ENCODE measurements around the gene ZFP69B. TPM values are rescaled to one million over a fixed set of nuclear protein-coding genes. Genes with fewer than 3 reads are reported as not detected.

Gene ZFP69B
- total and polyA plus RNA-seq, 2 experiments from 2014 or later = 3.0 to 3.7 TPM

- in situ Hi-C loops (cut with MboI) = no loop called here
- no peaks in the 10 kb centered on the region for H3K9me2 ChIP-seq (ENCODE audit: insufficient read depth)
- H3K36me3 ChIP-seq (ENCODE audit: low read depth) = peaks cover 55% of the 10 kb centered on the region
- H3K79me2 ChIP-seq (ENCODE audit: insufficient read depth) = peaks cover 36% of the 10 kb centered on the region
- no peaks in the 10 kb centered on the region for H4K20me1 ChIP-seq (ENCODE audit: insufficient read depth)
- H3K27me3 ChIP-seq (replicated peaks; ENCODE audit: insufficient read depth) = no peaks in the 10 kb centered on the region
- H3K4me3 ChIP-seq = no peak overlapping the region
- no peak overlapping the region for H2AFZ ChIP-seq
- WGBS, 2 experiments (ENCODE audit: low coverage in 1 of 2, low lambda C conversion rate in 2 of 2, missing lambda C conversion rate in 2 of 2) = 85 to 88% methylated on average over 1 of the region's 1 CpG
- no peak overlapping the region for H3K27ac ChIP-seq
- H3K4me2 ChIP-seq (ENCODE audit: unreplicated experiment) = no peak overlapping the region
- no peak for TF ChIP-seq EZH2phosphoT487 (IDR thresholded peaks at IDR 0.05; ENCODE audit: insufficient read depth, low read depth)
- TF ChIP-seq EZH2 (IDR thresholded peaks at IDR 0.05; ENCODE audit: insufficient read depth, poor library complexity, severe bottlenecking) = no peak
- no peak for DNase-seq
- no peaks in the 10 kb centered on the region for H3K4me1 ChIP-seq (ENCODE audit: insufficient read depth)
- peaks cover 15% of the 10 kb centered on the region for H3F3A ChIP-seq (ENCODE audit: insufficient read depth)
- peaks cover 5% of the 10 kb centered on the region for H3K9me3 ChIP-seq (ENCODE audit: low read depth)
- no peak overlapping the region for H3K9ac ChIP-seq
Measured at GRCh38 chr1:40454873-40455272, 4.6 kb downstream of the ZFP69B start.

GRCh38 chr1:40462956-40463590, 12.8 kb downstream of the ZFP69B start:
- Histone ChIP-seq H3K9me3 (ENCODE audit: low read depth) (peaks cover 25% of the 10 kb centered on the region), H3K4me2 (ENCODE audit: unreplicated experiment) (no peak overlapping the region), H2AFZ (no peak overlapping the region), H3K36me3 (ENCODE audit: low read depth) (peaks cover 83% of the 10 kb centered on the region), H3K4me3 (no peak overlapping the region), H4K20me1 (ENCODE audit: insufficient read depth) (no peaks in the 10 kb centered on the region), H3K9me2 (ENCODE audit: insufficient read depth) (no peaks in the 10 kb centered on the region), H3K79me2 (ENCODE audit: insufficient read depth) (no peaks in the 10 kb centered on the region), H3K27me3 (replicated peaks; ENCODE audit: insufficient read depth) (no peaks in the 10 kb centered on the region), H3K4me1 (ENCODE audit: insufficient read depth) (no peaks in the 10 kb centered on the region), H3F3A (ENCODE audit: insufficient read depth) (peaks cover 21% of the 10 kb centered on the region), H3K27ac (no peak overlapping the region), H3K9ac (no peak overlapping the region)
- in situ Hi-C loops (cut with MboI) = no loop called here
- 92 to 95% methylated on average over 3 of the region's 3 CpGs for WGBS, 2 experiments (ENCODE audit: low coverage in 1 of 2, low lambda C conversion rate in 2 of 2, missing lambda C conversion rate in 2 of 2)
- peak; percentile 31 for DNase-seq
- TF ChIP-seq EZH2phosphoT487 (IDR thresholded peaks at IDR 0.05; ENCODE audit: insufficient read depth, low read depth) (no peak), EZH2 (IDR thresholded peaks at IDR 0.05; ENCODE audit: insufficient read depth, poor library complexity, severe bottlenecking) (no peak)

- Histone ChIP-seq H3K9me3 (ENCODE audit: low read depth) (peaks cover 22% of the 10 kb centered on the region), H3K4me3 (no peak overlapping the region), H3K4me2 (ENCODE audit: unreplicated experiment) (no peak overlapping the region), H2AFZ (no peak overlapping the region), H3F3A (ENCODE audit: insufficient read depth) (no peaks in the 10 kb centered on the region), H3K27me3 (replicated peaks; ENCODE audit: insufficient read depth) (no peaks in the 10 kb centered on the region), H3K36me3 (ENCODE audit: low read depth) (peaks cover 31% of the 10 kb centered on the region), H3K79me2 (ENCODE audit: insufficient read depth) (no peaks in the 10 kb centered on the region), H3K4me1 (ENCODE audit: insufficient read depth) (no peaks in the 10 kb centered on the region), H3K9ac (no peak overlapping the region), H4K20me1 (ENCODE audit: insufficient read depth) (no peaks in the 10 kb centered on the region), H3K27ac (no peak overlapping the region), H3K9me2 (ENCODE audit: insufficient read depth) (no peaks in the 10 kb centered on the region)
- no peak for DNase-seq
- TF ChIP-seq EZH2phosphoT487 (IDR thresholded peaks at IDR 0.05; ENCODE audit: insufficient read depth, low read depth) (no peak), EZH2 (IDR thresholded peaks at IDR 0.05; ENCODE audit: insufficient read depth, poor library complexity, severe bottlenecking) (no peak)
- in situ Hi-C loops (cut with MboI) = no loop called here
- WGBS, 2 experiments (ENCODE audit: low coverage in 1 of 2, low lambda C conversion rate in 2 of 2, missing lambda C conversion rate in 2 of 2) = 64 to 78% methylated on average over 2 of the region's 2 CpGs
Measured at GRCh38 chr1:40469327-40469726, 19.1 kb downstream of the ZFP69B start.

GRCh38 chr1:40475268-40475667, 25.0 kb downstream of the ZFP69B start:
- no peak for DNase-seq
- Histone ChIP-seq H3K9me2 (ENCODE audit: insufficient read depth) (no peaks in the 10 kb centered on the region), H3K9ac (no peak overlapping the region), H3K9me3 (ENCODE audit: low read depth) (peaks cover 4% of the 10 kb centered on the region), H3K79me2 (ENCODE audit: insufficient read depth) (no peaks in the 10 kb centered on the region), H3K36me3 (ENCODE audit: low read depth) (no peaks in the 10 kb centered on the region), H3K4me3 (no peak overlapping the region), H3K4me1 (ENCODE audit: insufficient read depth) (peaks cover 4% of the 10 kb centered on the region; the same call in 1 of the 2 replicates), H3K27me3 (replicated peaks; ENCODE audit: insufficient read depth) (no peaks in the 10 kb centered on the region), H4K20me1 (ENCODE audit: insufficient read depth) (no peaks in the 10 kb centered on the region), H3K27ac (no peak overlapping the region), H2AFZ (no peak overlapping the region), H3F3A (ENCODE audit: insufficient read depth) (0 out of 2 replicates have a peak, but pooled peaks cover 6% of the 10 kb centered on the region), H3K4me2 (ENCODE audit: unreplicated experiment) (no peak overlapping the region)
- 75 to 78% methylated on average over 2 of the region's 2 CpGs for WGBS, 2 experiments (ENCODE audit: low coverage in 1 of 2, low lambda C conversion rate in 2 of 2, missing lambda C conversion rate in 2 of 2)
- in situ Hi-C loops (cut with MboI) = no loop called here
- TF ChIP-seq EZH2phosphoT487 (IDR thresholded peaks at IDR 0.05; ENCODE audit: insufficient read depth, low read depth) (no peak), EZH2 (IDR thresholded peaks at IDR 0.05; ENCODE audit: insufficient read depth, poor library complexity, severe bottlenecking) (no peak)

Measured in GM23248 (cell line).